Measurements from ENCODE around the gene DHDDS. TPM values are rescaled to one million over a fixed set of nuclear protein-coding genes. Genes with fewer than 3 reads are reported as not detected.

Gene DHDDS
- total RNA-seq, 4 donors from 2014 or later: 36.5 to 66.7 (median 52.0) TPM

DNA sequence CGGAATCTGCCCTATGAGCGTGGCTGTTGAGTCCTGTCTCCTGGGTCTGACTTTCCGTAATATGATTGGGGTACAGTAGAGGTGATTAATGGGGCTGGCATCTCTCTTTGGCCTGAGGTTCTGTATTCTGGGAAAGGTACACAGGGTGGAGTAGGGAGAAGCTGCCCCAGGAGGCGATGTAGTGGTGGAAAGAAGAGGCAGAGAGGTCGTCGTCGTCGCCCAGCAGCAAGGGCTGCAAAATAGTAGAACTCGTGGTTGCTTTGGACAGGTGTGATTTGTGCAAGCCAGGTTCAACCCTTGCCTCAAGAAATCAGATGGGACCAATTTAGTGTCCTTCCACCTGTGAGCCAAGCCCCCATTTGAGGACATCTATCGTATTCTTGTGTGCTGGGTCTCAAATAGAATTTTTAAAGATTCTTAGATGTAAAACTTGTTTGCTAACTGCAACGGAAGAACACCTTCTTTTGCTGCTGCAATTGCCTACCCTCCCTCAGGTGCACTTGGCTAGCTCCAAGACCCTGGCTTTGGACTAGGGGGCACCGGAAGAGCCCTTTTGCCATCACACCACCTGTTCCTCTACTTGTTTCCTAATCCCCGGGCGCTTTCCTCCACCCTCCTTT lies 38.9 kb downstream of the DHDDS start:
- peaks cover 15 to 26% of the 10 kb centered on the region in 2 donors for H3K4me1 ChIP-seq
- H3K36me3 ChIP-seq: peaks cover 19 to 20% of the 10 kb centered on the region in 2 donors
- H3K9me3 ChIP-seq: no peaks in the 10 kb centered on the region
- intact Hi-C loops (cut with DNase I): loop anchor here (5.0 kb wide), 1 partner anchor 34 kb away; no protein-coding TSS in a partner anchor
- WGBS, 2 donors: 43 to 46% methylated on average over 14 of the region's 14 CpGs
- H3K4me3 ChIP-seq (replicated peaks in 1 of 3): peak overlapping the region in 1 of 3 donors; percentile 99
- TF ChIP-seq POLR2A (IDR thresholded peaks at IDR 0.05): no peak
- TF ChIP-seq, protein P1, sequence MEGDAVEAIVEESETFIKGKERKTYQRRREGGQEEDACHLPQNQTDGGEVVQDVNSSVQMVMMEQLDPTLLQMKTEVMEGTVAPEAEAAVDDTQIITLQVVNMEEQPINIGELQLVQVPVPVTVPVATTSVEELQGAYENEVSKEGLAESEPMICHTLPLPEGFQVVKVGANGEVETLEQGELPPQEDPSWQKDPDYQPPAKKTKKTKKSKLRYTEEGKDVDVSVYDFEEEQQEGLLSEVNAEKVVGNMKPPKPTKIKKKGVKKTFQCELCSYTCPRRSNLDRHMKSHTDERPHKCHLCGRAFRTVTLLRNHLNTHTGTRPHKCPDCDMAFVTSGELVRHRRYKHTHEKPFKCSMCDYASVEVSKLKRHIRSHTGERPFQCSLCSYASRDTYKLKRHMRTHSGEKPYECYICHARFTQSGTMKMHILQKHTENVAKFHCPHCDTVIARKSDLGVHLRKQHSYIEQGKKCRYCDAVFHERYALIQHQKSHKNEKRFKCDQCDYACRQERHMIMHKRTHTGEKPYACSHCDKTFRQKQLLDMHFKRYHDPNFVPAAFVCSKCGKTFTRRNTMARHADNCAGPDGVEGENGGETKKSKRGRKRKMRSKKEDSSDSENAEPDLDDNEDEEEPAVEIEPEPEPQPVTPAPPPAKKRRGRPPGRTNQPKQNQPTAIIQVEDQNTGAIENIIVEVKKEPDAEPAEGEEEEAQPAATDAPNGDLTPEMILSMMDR (IDR thresholded peaks at IDR 0.05): no peak
- H3K27ac ChIP-seq: no peak overlapping the region
- H3K27me3 ChIP-seq: no peaks in the 10 kb centered on the region
- DNase-seq: no peak

DNA sequence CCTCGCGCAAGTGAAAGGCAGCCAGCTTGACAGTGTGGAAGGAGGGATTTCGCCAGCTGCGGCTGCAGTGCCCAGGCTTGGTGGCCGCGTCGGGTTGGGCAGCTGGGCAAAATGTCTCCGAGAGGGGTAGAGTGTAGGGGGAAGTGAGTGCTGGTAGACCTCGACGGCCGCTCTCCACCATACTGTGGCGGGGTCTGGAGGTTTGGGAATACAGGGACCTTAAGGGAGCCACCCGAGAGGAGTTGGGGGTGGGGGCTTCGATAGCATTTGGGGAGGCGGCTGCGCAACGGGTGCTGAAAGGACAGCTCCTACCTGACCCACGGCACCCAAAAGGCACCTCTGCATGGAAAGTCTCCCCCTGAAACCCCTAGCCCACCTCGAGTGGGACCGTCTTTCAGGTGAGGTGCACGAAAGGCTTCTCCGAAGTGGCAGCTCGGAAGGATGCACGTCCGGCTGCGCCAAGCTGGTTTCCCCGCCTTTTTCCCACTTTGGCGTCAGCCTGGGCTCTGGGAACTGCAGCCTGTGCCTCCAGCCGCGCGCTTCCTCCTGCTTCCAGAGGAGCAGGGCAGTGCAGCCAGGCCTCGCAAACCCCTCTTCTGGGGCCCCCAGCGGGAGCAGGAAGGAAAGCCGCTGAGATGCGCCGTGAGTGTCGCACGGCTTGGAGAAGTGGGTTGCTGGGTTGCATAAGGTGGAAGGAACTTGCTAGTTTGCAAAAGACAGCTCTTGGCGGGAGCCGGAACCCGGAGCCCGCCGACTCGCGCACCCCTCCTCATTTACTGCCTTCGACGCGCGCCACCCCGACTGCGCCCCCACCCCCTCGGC lies 39.6 kb downstream of the DHDDS start:
- Histone ChIP-seq H3K9me3 (no peaks in the 10 kb centered on the region), H3K36me3 (peaks cover 19 to 22% of the 10 kb centered on the region in 2 donors), H3K27ac (peak overlapping the region; percentile 99 to 100 (median 100)), H3K4me1 (peaks cover 15 to 26% of the 10 kb centered on the region in 2 donors), H3K27me3 (no peaks in the 10 kb centered on the region), H3K4me3 (replicated peaks in 1 of 3) (peak overlapping the region; percentile 94 to 99 (median 98))
- intact Hi-C loops (cut with DNase I): loop anchor here (5.0 kb wide), 1 partner anchor 34 kb away; no protein-coding TSS in a partner anchor
- TF ChIP-seq, protein P1 (IDR thresholded peaks at IDR 0.05): no peak
- peak in 1 of 2 donors; percentile 5 for TF ChIP-seq POLR2A (IDR thresholded peaks at IDR 0.05)
- peak; percentile 75 to 80 for DNase-seq
- 0 to 1% methylated on average over 17 to 31 of the region's 52 CpGs for WGBS, 2 donors

DNA sequence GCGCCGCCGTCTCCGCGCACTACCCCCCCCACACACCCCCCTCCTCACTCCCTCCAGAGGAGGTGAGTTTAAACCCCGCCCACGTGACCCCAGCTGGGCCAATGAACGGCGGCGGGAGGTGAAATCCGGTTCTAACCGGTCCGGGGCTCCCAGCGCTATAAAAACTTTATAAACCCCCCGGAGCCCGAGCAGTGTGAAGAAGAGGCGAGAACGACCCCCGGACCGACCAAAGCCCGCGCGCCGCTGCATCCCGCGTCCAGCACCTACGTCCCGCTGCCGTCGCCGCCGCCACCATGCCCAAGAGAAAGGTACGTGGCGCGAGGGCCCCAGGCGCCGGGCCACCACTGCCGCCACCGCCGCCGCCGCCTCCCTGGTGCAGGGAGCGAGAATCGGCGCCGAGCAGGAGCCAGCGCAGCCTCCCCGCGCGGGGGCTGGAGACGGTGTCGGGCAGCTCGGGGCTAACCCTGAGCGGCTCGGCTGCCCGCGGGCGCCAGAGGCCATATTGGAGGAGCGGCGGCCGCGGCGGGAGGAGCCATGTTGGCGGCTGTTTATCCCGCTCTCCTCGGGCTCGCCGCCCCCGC lies 40.3 kb downstream of the DHDDS start, which contains the start of gene HMGN2:
HMGN2 (plus strand) TSS at position 121 of the 581 bp plus-strand sequence; CDS start at position 294, 173 bp downstream.
- H3K4me1 ChIP-seq: peaks cover 15 to 26% of the 10 kb centered on the region in 2 donors
- intact Hi-C loops (cut with DNase I): loop anchor here (5.0 kb wide), 1 partner anchor 35 kb away; no protein-coding TSS in a partner anchor

DNA sequence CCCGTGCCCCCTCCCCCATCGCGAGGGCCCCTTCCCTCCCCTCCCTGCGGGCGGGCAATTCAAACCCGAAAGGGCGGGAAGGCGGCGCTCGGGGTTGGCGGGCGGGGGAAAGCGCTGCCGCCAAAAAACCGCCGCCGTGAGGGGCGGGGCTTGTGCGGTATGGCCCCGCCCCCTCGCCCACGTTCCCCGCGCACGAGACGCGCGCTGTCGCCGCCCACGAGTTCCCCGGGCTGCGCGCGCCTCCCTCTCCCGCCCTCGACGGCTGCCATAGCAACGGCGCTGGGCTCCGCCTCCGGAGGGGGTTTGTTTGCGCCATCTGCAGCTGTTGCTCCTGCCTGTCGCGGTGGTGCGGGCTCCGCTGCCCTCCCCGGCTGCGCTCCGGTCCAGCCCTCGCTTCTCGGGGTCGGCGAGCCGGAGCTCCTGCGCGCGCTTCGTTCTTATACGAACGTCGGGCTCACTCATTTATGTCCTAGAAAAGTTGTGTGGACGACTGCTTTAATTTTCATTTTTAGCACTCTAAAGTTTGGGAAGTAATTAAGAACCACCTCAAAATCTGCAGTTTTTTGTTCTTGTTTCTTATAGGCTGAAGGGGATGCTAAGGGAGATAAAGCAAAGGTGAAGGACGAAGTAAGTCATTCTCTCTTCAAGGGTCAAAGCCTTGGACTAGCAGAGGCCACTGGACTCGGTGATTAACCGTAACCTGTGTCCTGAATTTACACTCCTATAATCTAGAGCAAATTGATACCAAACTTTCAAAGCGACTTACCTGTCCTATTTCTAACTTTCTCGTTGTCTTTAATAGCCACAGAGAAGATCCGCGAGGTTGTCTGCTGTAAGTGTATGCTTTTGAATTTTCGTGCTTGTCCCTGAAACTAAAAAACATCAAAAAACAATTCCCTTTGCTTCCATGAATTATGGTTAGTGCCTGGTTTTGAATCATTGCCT lies 41.1 kb downstream of the DHDDS start:
- Histone ChIP-seq H3K4me3 (replicated peaks in 1 of 3) (peak overlapping the region; percentile 94 to 99 (median 98)), H3K4me1 (peaks cover 15 to 26% of the 10 kb centered on the region in 2 donors), H3K9me3 (no peaks in the 10 kb centered on the region), H3K27me3 (no peaks in the 10 kb centered on the region), H3K36me3 (peaks cover 18 to 22% of the 10 kb centered on the region in 2 donors), H3K27ac (peak overlapping the region; percentile 99 to 100 (median 100))
- intact Hi-C loops (cut with DNase I): loop anchor here (5.0 kb wide), 1 partner anchor 36 kb away; no protein-coding TSS in a partner anchor
- peak in 1 of 2 donors; percentile 80 for TF ChIP-seq POLR2A (IDR thresholded peaks at IDR 0.05)
- TF ChIP-seq, protein P1 (IDR thresholded peaks at IDR 0.05): no peak
- peak; percentile 95 to 96 for DNase-seq
- WGBS, 2 donors: 6 to 11% methylated on average over 18 to 36 of the region's 71 CpGs

More for the DNA sequence above, 40.3 kb downstream of the DHDDS start, which contains the start of gene HMGN2:
- DNase-seq: peak; percentile 93
- no peaks in the 10 kb centered on the region for H3K9me3 ChIP-seq
- H3K27me3 ChIP-seq: no peaks in the 10 kb centered on the region
- WGBS, 2 donors: 0% methylated on average over 1 to 2 of the region's 69 CpGs
- TF ChIP-seq POLR2A (IDR thresholded peaks at IDR 0.05): peak; percentile 43 to 49
- TF ChIP-seq, protein P1 (IDR thresholded peaks at IDR 0.05): no peak
- H3K4me3 ChIP-seq (replicated peaks in 1 of 3): peak within 1 kb of the TSS; percentile 94 to 99 (median 98)
- H3K36me3 ChIP-seq: peaks cover 16 to 19% of the 10 kb centered on the region in 2 donors
- peak within 1 kb of the TSS; percentile 99 to 100 (median 100) for H3K27ac ChIP-seq
